ENCODE data around the gene PLB1. TPM values are rescaled to one million over a fixed set of nuclear protein-coding genes. Genes with fewer than 3 reads are reported as not detected.

The PLB1 gene
- total RNA-seq, 1 donor from 2014 or later, result 1.6 TPM

GRCh38 chr2:28643327-28643726 is 147.5 kb downstream of the PLB1 start:
- Histone ChIP-seq H3K27me3 (ENCODE audit: control insufficient read depth, insufficient read depth, low read length) (no peaks in the 10 kb centered on the region), H3K4me3 (ENCODE audit: low read depth, low read length) (no peak overlapping the region), H3K36me3 (ENCODE audit: control insufficient read depth, insufficient read depth, low read length) (no peaks in the 10 kb centered on the region)
- peak; percentile 86 for DNase-seq (ENCODE audit: low read depth)
- TF ChIP-seq CTCF (IDR thresholded peaks at IDR 0.05; ENCODE audit: insufficient read depth, low read length, severe bottlenecking), result no peak
- FAIRE-seq, result peak; percentile 55

GRCh38 chr2:28643911-28644334 is 148.1 kb downstream of the PLB1 start:
- Histone ChIP-seq H3K36me3 (ENCODE audit: control insufficient read depth, insufficient read depth, low read length) (no peaks in the 10 kb centered on the region), H3K27me3 (ENCODE audit: control insufficient read depth, insufficient read depth, low read length) (no peaks in the 10 kb centered on the region), H3K4me3 (ENCODE audit: low read depth, low read length) (no peak overlapping the region)
- peak; percentile 96 for DNase-seq (ENCODE audit: low read depth)
- peak; percentile 88 for FAIRE-seq
- TF ChIP-seq CTCF (IDR thresholded peaks at IDR 0.05; ENCODE audit: insufficient read depth, low read length, severe bottlenecking), result no peak

- no peak for FAIRE-seq
- no peaks in the 10 kb centered on the region for H3K36me3 ChIP-seq (ENCODE audit: control insufficient read depth, insufficient read depth, low read length)
- H3K27me3 ChIP-seq (ENCODE audit: control insufficient read depth, insufficient read depth, low read length), result no peaks in the 10 kb centered on the region
- no peak overlapping the region for H3K4me3 ChIP-seq (ENCODE audit: low read depth, low read length)
- no peak for TF ChIP-seq CTCF (IDR thresholded peaks at IDR 0.05; ENCODE audit: insufficient read depth, low read length, severe bottlenecking)
- DNase-seq (ENCODE audit: low read depth), result no peak
These were observed 148.9 kb downstream of the PLB1 start for GRCh38 chr2:28644760-28645159.

- Histone ChIP-seq H3K27me3 (ENCODE audit: control insufficient read depth, insufficient read depth, low read length) (no peaks in the 10 kb centered on the region), H3K36me3 (ENCODE audit: control insufficient read depth, insufficient read depth, low read length) (no peaks in the 10 kb centered on the region), H3K4me3 (ENCODE audit: low read depth, low read length) (no peak overlapping the region)
- DNase-seq (ENCODE audit: low read depth) (no peak), FAIRE-seq (no peak)
- no peak for TF ChIP-seq CTCF (IDR thresholded peaks at IDR 0.05; ENCODE audit: insufficient read depth, low read length, severe bottlenecking)
These were observed 149.7 kb downstream of the PLB1 start for GRCh38 chr2:28645553-28645952.

- DNase-seq (ENCODE audit: low read depth), result no peak
- H3K4me3 ChIP-seq (ENCODE audit: low read depth, low read length), result no peak overlapping the region
- TF ChIP-seq CTCF (IDR thresholded peaks at IDR 0.05; ENCODE audit: insufficient read depth, low read length, severe bottlenecking), result no peak
- FAIRE-seq, result no peak
- no peaks in the 10 kb centered on the region for H3K36me3 ChIP-seq (ENCODE audit: control insufficient read depth, insufficient read depth, low read length)
- no peaks in the 10 kb centered on the region for H3K27me3 ChIP-seq (ENCODE audit: control insufficient read depth, insufficient read depth, low read length)
These were observed 151.8 kb downstream of the PLB1 start for GRCh38 chr2:28647682-28648081.

GRCh38 chr2:28648147-28648546 is 152.3 kb downstream of the PLB1 start:
- no peak for FAIRE-seq
- Histone ChIP-seq H3K36me3 (ENCODE audit: control insufficient read depth, insufficient read depth, low read length) (no peaks in the 10 kb centered on the region), H3K4me3 (ENCODE audit: low read depth, low read length) (no peak overlapping the region), H3K27me3 (ENCODE audit: control insufficient read depth, insufficient read depth, low read length) (no peaks in the 10 kb centered on the region)
- DNase-seq (ENCODE audit: low read depth), result no peak
- TF ChIP-seq CTCF (IDR thresholded peaks at IDR 0.05; ENCODE audit: insufficient read depth, low read length, severe bottlenecking), result no peak
